GM23338 (cell line): ENCODE data around the gene PKD2L2. TPM values are rescaled to one million over a fixed set of nuclear protein-coding genes. Genes with fewer than 3 reads are reported as not detected.
A peak's percentile ranks its signal among the peaks of the same experiment; 100 is the strongest.

Experiments
- ATAC-seq: fragments of 200-7000 bp; cut with Tn5 transposase; 3 replicates; pipeline ENCODE4 v1.9.1; 2020
- DNase-seq: peaks from one replicate; pipeline ENCODE4 v3.0.0-alpha.2; 2015; ENCODE audit warnings: low spot score
- H2AFZ ChIP-seq: fragments of 200-600 bp; sonication (generic); 2 replicates; pipeline ENCODE4 v1.8.0; 2016; ENCODE audit warnings: antibody characterized with exemption, mild to moderate bottlenecking, moderate library complexity
- H3F3A ChIP-seq: fragments of 200-600 bp; sonication (generic); replicated peaks from 2 replicates; pipeline ENCODE4 v1.8.0; 2017; ENCODE audit warnings: antibody characterized with exemption, mixed run types, low read depth
- H3K27ac ChIP-seq: fragments of 200-600 bp; sonication (generic); 2 replicates; pipeline ENCODE4 v1.6.1; 2016; ENCODE audit warnings: low read depth
- H3K27me3 ChIP-seq: fragments of 200-600 bp; sonication (generic); 2 replicates; pipeline ENCODE4 v1.8.0; 2016; ENCODE audit warnings: mild to moderate bottlenecking, mixed run types, moderate library complexity; ENCODE audit not compliant: insufficient read depth
- H3K36me3 ChIP-seq: fragments of 200-600 bp; sonication (generic); 2 replicates; pipeline ENCODE4 v1.8.0; 2016; ENCODE audit warnings: mild to moderate bottlenecking; ENCODE audit not compliant: insufficient read depth
- H3K4me1 ChIP-seq: fragments of 200-600 bp; sonication (generic); 2 replicates; pipeline ENCODE4 v1.8.0; 2016; ENCODE audit warnings: mild to moderate bottlenecking, moderate library complexity; ENCODE audit not compliant: insufficient read depth
- H3K4me2 ChIP-seq: fragments of 200-600 bp; sonication (generic); 2 replicates; pipeline ENCODE4 v1.7.1; 2017; ENCODE audit warnings: mixed run types
- H3K4me3 ChIP-seq: fragments of 200-600 bp; sonication (generic); 2 replicates; pipeline ENCODE4 v1.6.1; 2016; ENCODE audit warnings: mixed run types
- H3K79me2 ChIP-seq: fragments of 200-600 bp; sonication (generic); replicated peaks from 2 replicates; pipeline ENCODE4 v1.8.0; 2017; ENCODE audit warnings: mild to moderate bottlenecking; ENCODE audit not compliant: insufficient read depth
- H3K9me2 ChIP-seq: fragments of 200-600 bp; sonication (generic); 2 replicates; pipeline ENCODE4 v1.8.0; 2017; ENCODE audit not compliant: insufficient read depth
- H4K20me1 ChIP-seq: fragments of 200-600 bp; sonication (generic); replicated peaks from 2 replicates; pipeline ENCODE4 v1.8.0; 2017; ENCODE audit warnings: mild to moderate bottlenecking; ENCODE audit not compliant: insufficient read depth
- H3K27ac Mint-ChIP-seq: 2 replicates; pipeline ENCODE4 v1.8.0; 2020; ENCODE audit warnings: inconsistent platforms, mild to moderate bottlenecking, moderate library complexity, mixed read lengths
- H3K27me3 Mint-ChIP-seq: 3 replicates; pipeline ENCODE4 v1.8.0; 2022; ENCODE audit warnings: low read depth, mild to moderate bottlenecking, moderate library complexity, mixed read lengths, inconsistent platforms; ENCODE audit not compliant: insufficient read depth, poor library complexity
- H3K36me3 Mint-ChIP-seq: 3 replicates; pipeline ENCODE4 v1.8.0; 2021; ENCODE audit warnings: low read depth, mild to moderate bottlenecking, inconsistent platforms, moderate library complexity, mixed read lengths
- H3K4me1 Mint-ChIP-seq: 3 replicates; pipeline ENCODE4 v1.8.0; 2020; ENCODE audit warnings: mild to moderate bottlenecking, inconsistent platforms, mixed read lengths
- H3K4me3 Mint-ChIP-seq: 3 replicates; pipeline ENCODE4 v1.8.0; 2021; ENCODE audit warnings: moderate library complexity, mild to moderate bottlenecking, inconsistent platforms, mixed read lengths
- H3K9me3 Mint-ChIP-seq: 3 replicates; pipeline ENCODE4 v1.8.0; 2020; ENCODE audit warnings: moderate library complexity, mild to moderate bottlenecking, inconsistent platforms, mixed read lengths
- CREB1 ChIP-seq: fragments of 250-450 bp; sonication (Bioruptor Pico); IDR thresholded peaks from 2 replicates; pipeline ENCODE4 v1.5.0; 2020; ENCODE audit warnings: low read depth, mild to moderate bottlenecking, moderate library complexity
- CTCF ChIP-seq, 2 experiments: fragments of 200-600 bp in 1 of 2; sonication (generic) in 1 of 2; conservative IDR thresholded peaks; 2 replicates each; pipeline versions ENCODE4 v1.5.1 to v1.6.1; 2016 to 2017; ENCODE audit warnings: antibody characterized with exemption in 2 of 2, low read depth in 2 of 2, mild to moderate bottlenecking in 2 of 2, moderate library complexity in 1 of 2
- EZH2phosphoT487 ChIP-seq: fragments of 200-600 bp; sonication (generic); IDR thresholded peaks from one replicate; pipeline ENCODE4 v1.8.1; 2018; ENCODE audit warnings: antibody characterized with exemption; ENCODE audit not compliant: unreplicated experiment
- JUNB ChIP-seq: IDR thresholded peaks from one replicate; pipeline ENCODE4 v1.6.1; 2016; ENCODE audit warnings: antibody characterized with exemption; ENCODE audit not compliant: unreplicated experiment
- NANOG ChIP-seq: IDR thresholded peaks from 2 replicates; pipeline ENCODE4 v1.6.1; 2016; ENCODE audit warnings: antibody characterized with exemption, borderline replicate concordance
- POLR2AphosphoS5 ChIP-seq: IDR thresholded peaks from 2 replicates; pipeline ENCODE4 v1.6.1; 2016; ENCODE audit warnings: antibody characterized with exemption, low read depth
- REST ChIP-seq: IDR thresholded peaks from one replicate; pipeline ENCODE4 v1.6.1; 2018; ENCODE audit warnings: antibody characterized with exemption; ENCODE audit not compliant: unreplicated experiment
- STAT1 ChIP-seq: IDR thresholded peaks from one replicate; pipeline ENCODE4 v1.6.1; 2016; ENCODE audit warnings: antibody characterized with exemption; ENCODE audit not compliant: unreplicated experiment
- ZNF114 ChIP-seq: fragments of 250-450 bp; sonication (Bioruptor Pico); IDR thresholded peaks from 2 replicates; pipeline ENCODE4 v1.5.0; 2020; ENCODE audit warnings: mild to moderate bottlenecking, moderate library complexity
- ZNF331 ChIP-seq: fragments of 250-450 bp; sonication (Bioruptor Pico); IDR thresholded peaks from 2 replicates; pipeline ENCODE4 v1.5.0; 2020; ENCODE audit warnings: low read depth, mild to moderate bottlenecking, moderate library complexity
- polyA plus RNA-seq: library from polyadenylated mRNA; unstranded; fragments of >200 nt; fragmentation: Nextera tagmentation; extraction: Ambion mirVana; gene quantifications from 2 replicates; pipeline ENCODE4 v1.2.1, GENCODE V29; 2016
- total RNA-seq: library from RNA; depleted of rRNA; stranded (reverse); fragments of >200 nt; shearing (Covaris generic); gene quantifications from 2 replicates; pipeline ENCODE4 v1.2.3, GENCODE V29; 2014
- TF ChIP-seq, protein P1 (sequence below): IDR thresholded peaks from 2 replicates; pipeline ENCODE4 v1.6.1; 2016; ENCODE audit warnings: antibody characterized with exemption

PKD2L2 gene
- total and polyA plus RNA-seq, 2 experiments from 2014 or later, result 0.16 TPM; not detected in 1

GRCh38 chr5:137890845-137891244 lies 1.6 kb downstream of the PKD2L2 start (continued):
- TF ChIP-seq CTCF (conservative IDR thresholded peaks at IDR 0.05; ENCODE audit: low read depth in 2 of 2) (no peak), NANOG (no peak), STAT1 (no peak)

DNA sequence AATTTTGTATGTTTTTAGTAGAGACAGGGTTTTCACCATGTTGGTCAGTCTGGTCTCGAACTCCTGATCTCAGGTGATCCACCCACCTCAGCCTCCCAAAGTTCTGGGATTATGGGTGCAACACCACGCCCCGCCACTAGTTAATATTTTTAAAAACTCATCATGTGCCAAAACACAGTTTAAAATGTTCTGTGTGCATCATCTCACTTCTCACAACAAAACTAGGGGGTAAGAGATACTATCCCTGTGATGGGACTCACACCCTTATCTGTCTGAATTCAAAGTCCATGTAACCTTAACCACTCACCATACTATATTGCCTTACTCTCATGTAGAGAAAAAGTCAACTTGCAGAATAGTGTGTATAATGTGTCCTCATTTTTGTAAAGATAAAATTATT lies 2.6 kb downstream of the PKD2L2 start:
- Histone ChIP-seq H3K27me3 (no peaks in the 10 kb centered on the region), H3K4me1 (peaks cover 16% of the 10 kb centered on the region), H3K9me2 (no peaks in the 10 kb centered on the region), H3K36me3 (no peaks in the 10 kb centered on the region), H3K27ac (no peak overlapping the region), H3F3A (peaks cover 7% of the 10 kb centered on the region; the same call in 1 of the 2 replicates), H2AFZ (no peak overlapping the region), H4K20me1 (no peaks in the 10 kb centered on the region), H3K4me3 (no peak overlapping the region), H3K79me2 (no peaks in the 10 kb centered on the region), H3K4me2 (no peak overlapping the region)
- DNase-seq, result no peak
- TF ChIP-seq CTCF (conservative IDR thresholded peaks at IDR 0.05; ENCODE audit: low read depth in 2 of 2), result peak in 1 of 2 experiments; percentile 53; a peak in 2 of 4 replicates
- TF ChIP-seq JUNB, result no peak
- Mint-ChIP-seq H3K4me1 (peaks cover 13% of the 10 kb centered on the region; the same call in 2 of the 3 replicates), H3K9me3 (no peaks in the 10 kb centered on the region; the same call in 2 of the 3 replicates), H3K4me3 (no peak overlapping the region), H3K27ac (no peak overlapping the region), H3K36me3 (no peaks in the 10 kb centered on the region), H3K27me3 (peaks cover 3% of the 10 kb centered on the region)
- no peak for ATAC-seq

- Mint-ChIP-seq H3K4me1 (peaks cover 5% of the 10 kb centered on the region; the same call in 2 of the 3 replicates), H3K36me3 (no peaks in the 10 kb centered on the region), H3K27ac (no peak overlapping the region), H3K9me3 (no peaks in the 10 kb centered on the region), H3K27me3 (no peaks in the 10 kb centered on the region), H3K4me3 (no peak overlapping the region)
- H3K79me2 ChIP-seq, result no peaks in the 10 kb centered on the region
- no peaks in the 10 kb centered on the region; the same call in 1 of the 2 replicates for H3K4me1 ChIP-seq
- no peaks in the 10 kb centered on the region for H3K36me3 ChIP-seq
- H3K27me3 ChIP-seq, result no peaks in the 10 kb centered on the region
- no peak overlapping the region for H3K27ac ChIP-seq
- H3K4me3 ChIP-seq, result no peak overlapping the region
- H3K9me2 ChIP-seq, result no peaks in the 10 kb centered on the region
- H2AFZ ChIP-seq, result no peak overlapping the region
- H3F3A ChIP-seq, result no peaks in the 10 kb centered on the region
- DNase-seq (no peak), ATAC-seq (no peak)
- no peak overlapping the region for H3K4me2 ChIP-seq
- H4K20me1 ChIP-seq, result no peaks in the 10 kb centered on the region
- TF ChIP-seq CREB1, result no peak
- no peak for TF ChIP-seq ZNF114 (CRISPR knock-in tag)
- no peak for TF ChIP-seq NANOG
- no peak for TF ChIP-seq REST
- no peak for TF ChIP-seq ZNF331 (CRISPR knock-in tag)
- TF ChIP-seq, protein P1, sequence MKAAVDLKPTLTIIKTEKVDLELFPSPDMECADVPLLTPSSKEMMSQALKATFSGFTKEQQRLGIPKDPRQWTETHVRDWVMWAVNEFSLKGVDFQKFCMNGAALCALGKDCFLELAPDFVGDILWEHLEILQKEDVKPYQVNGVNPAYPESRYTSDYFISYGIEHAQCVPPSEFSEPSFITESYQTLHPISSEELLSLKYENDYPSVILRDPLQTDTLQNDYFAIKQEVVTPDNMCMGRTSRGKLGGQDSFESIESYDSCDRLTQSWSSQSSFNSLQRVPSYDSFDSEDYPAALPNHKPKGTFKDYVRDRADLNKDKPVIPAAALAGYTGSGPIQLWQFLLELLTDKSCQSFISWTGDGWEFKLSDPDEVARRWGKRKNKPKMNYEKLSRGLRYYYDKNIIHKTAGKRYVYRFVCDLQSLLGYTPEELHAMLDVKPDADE, result no peak
- no peak for TF ChIP-seq STAT1
- no peak for TF ChIP-seq EZH2phosphoT487
- TF ChIP-seq POLR2AphosphoS5, result no peak
These were observed 5.3 kb downstream of the PKD2L2 start for GRCh38 chr5:137894586-137894985.
